Stimulated activated CD4-positive, alpha-beta T cell treated with anti-CD3 and anti-CD28 coated beads, TNF-alpha, amount 100 ng/mL, for 24 hours (primary cell): ENCODE measurements around the gene ZNF35.

Source experiments
- DNase-seq, 3 experiments: peaks; one replicate each; pipeline ENCODE4 v3.0.0-alpha.2; 2020; ENCODE audit warnings: low read depth in 3 of 3

ZNF35 gene

DNA sequence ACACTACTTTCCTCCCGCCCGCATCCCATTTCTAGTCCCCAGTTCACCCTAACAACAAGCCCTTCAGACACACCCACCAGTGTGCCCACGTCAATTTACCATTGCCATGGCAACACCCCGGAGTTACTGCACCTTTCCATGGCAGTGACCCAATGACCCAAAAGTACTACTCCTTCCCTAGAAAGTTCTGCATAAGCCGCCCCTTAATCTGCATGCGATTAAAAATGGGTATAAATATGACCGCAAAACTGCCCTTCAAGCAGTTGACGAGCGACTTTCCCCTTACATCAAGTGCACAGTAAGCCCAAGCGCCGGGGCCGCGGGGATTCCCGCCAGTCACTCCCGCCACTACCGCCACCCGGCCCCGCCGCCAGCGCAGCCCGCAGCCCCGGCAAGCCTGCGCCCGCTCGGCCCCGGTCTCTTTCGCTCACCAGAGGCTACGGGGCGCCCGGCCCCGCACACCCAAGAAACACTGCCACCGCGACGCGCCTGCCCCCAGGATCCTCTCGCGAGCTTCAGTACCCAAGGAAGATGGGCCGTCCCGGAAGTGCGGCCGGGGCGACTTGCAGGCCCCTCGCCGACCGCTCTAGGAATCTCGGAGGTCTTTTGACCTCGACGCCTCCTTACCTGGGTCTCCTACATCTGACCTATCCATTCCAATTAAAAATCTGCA lies 36.7 kb downstream of the ZNF35 start:
- peak; percentile 5 to 61 (median 43) for DNase-seq

DNA sequence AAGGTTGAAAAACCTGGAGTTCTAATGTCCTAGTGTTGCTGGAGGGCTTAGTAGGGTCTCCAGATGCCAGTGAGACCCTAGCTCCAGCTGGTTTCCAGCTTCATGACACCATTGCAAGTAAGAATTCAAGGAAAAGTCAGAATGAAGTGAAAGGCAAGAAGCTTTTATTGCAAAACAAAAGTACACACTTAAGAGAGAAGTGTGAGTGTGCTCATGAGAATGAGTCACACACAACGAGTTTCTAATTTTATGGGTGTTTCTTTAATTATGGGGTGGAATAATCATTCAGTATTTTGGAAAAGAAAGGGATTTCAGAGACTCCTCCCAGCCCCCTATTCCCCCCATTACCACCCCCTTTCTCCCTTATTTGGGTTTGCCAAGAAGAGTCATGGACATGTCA lies 39.4 kb downstream of the ZNF35 start:
- no peak for DNase-seq
